Stimulated activated naive CD8-positive, alpha-beta T cell treated with anti-CD3 and anti-CD28 coated beads, Interleukin-15, amount 100 ng/mL, for 72 hours (primary cell): Measurements from ENCODE around the gene CD80.
"Not testable (repeated sequence)": the region's sequence is repeated elsewhere in the genome, so short reads cannot be mapped to it uniquely, and the experiment has no call there.

ENCODE experiments used
- ATAC-seq: fragments of 150-1000 bp; cut with Tn5 transposase; 2 replicates; pipeline ENCODE4 v1.10.0; 2021; ENCODE audit warnings: mild to moderate bottlenecking, moderate library complexity
- DNase-seq, 2 donors: peaks; one replicate each; pipeline ENCODE4 v3.0.0; 2021 to 2022
- H3K27ac Mint-ChIP-seq, 2 donors: one replicate each; pipeline ENCODE4 v1.8.0; 2022; ENCODE audit warnings: mild to moderate bottlenecking in 2 of 2, mixed read lengths in 2 of 2, moderate library complexity in 2 of 2
- H3K27me3 Mint-ChIP-seq: one replicate; pipeline ENCODE4 v1.8.0; 2022; ENCODE audit warnings: mixed read lengths
- H3K4me1 Mint-ChIP-seq: one replicate; pipeline ENCODE4 v1.8.0; 2022; ENCODE audit warnings: mild to moderate bottlenecking, mixed read lengths
- H3K4me3 Mint-ChIP-seq, 2 donors: one replicate each; pipeline ENCODE4 v1.8.0; 2022; ENCODE audit warnings: mild to moderate bottlenecking in 2 of 2, mixed read lengths in 2 of 2, moderate library complexity in 1 of 2
- H3K9me3 Mint-ChIP-seq, 2 donors: one replicate each; pipeline ENCODE4 v1.8.0; 2022; ENCODE audit warnings: mixed read lengths in 2 of 2

Gene CD80

GRCh38 chr3:119559441-119559963 is at the start of gene CD80:
Gene CD80, minus strand, starts transcription at chr3:119559614. Its CDS starts 1,886 bp downstream, at chr3:119557728.
- H3K4me3 Mint-ChIP-seq = peak within 1 kb of the TSS; percentile 58 to 74
- DNase-seq (peak; percentile 65 to 73), ATAC-seq (peak; percentile 81)
- H3K27ac Mint-ChIP-seq = peak within 1 kb of the TSS; percentile 43 to 55
- H3K4me1 Mint-ChIP-seq = peaks cover 70% of the 10 kb centered on the region
- peaks cover 17% of the 10 kb centered on the region for H3K27me3 Mint-ChIP-seq
- H3K9me3 Mint-ChIP-seq = no peaks in the 10 kb centered on the region

- peaks cover 8% of the 10 kb centered on the region for H3K4me1 Mint-ChIP-seq
- no peaks in the 10 kb centered on the region for H3K9me3 Mint-ChIP-seq
- no peak for ATAC-seq
- no peak for DNase-seq
- peaks cover 61% of the 10 kb centered on the region for H3K27me3 Mint-ChIP-seq
- no peak overlapping the region for H3K4me3 Mint-ChIP-seq
- no peak overlapping the region for H3K27ac Mint-ChIP-seq
These were observed 49.1 kb upstream of the CD80 start for GRCh38 chr3:119608405-119609000.

- no peak overlapping the region for H3K4me3 Mint-ChIP-seq
- H3K27ac Mint-ChIP-seq = peak overlapping the region in 1 of 2 donors; percentile 23
- ATAC-seq (peak; percentile 81), DNase-seq (no peak)
- peaks cover 23% of the 10 kb centered on the region for H3K4me1 Mint-ChIP-seq
- H3K9me3 Mint-ChIP-seq = no peaks in the 10 kb centered on the region
- peaks cover 34% of the 10 kb centered on the region for H3K27me3 Mint-ChIP-seq
These were observed 45.5 kb upstream of the CD80 start for GRCh38 chr3:119604878-119605277.

- ATAC-seq (no peak), DNase-seq (no peak)
- Mint-ChIP-seq H3K4me1 (peaks cover 45% of the 10 kb centered on the region), H3K27ac (no peak overlapping the region), H3K27me3 (peaks cover 12% of the 10 kb centered on the region), H3K9me3 (no peaks in the 10 kb centered on the region), H3K4me3 (no peak overlapping the region)
These were observed 43.3 kb upstream of the CD80 start for GRCh38 chr3:119602676-119603075.

GRCh38 chr3:119601154-119601553 is 41.7 kb upstream of the CD80 start:
- Mint-ChIP-seq H3K9me3 (no peaks in the 10 kb centered on the region), H3K4me3 (no peak overlapping the region), H3K27me3 (no peaks in the 10 kb centered on the region), H3K4me1 (peaks cover 56% of the 10 kb centered on the region), H3K27ac (no peak overlapping the region)
- DNase-seq = no peak
- ATAC-seq = peak; percentile 16

GRCh38 chr3:119600732-119601131 is 41.3 kb upstream of the CD80 start:
- Mint-ChIP-seq H3K9me3 (no peaks in the 10 kb centered on the region), H3K4me3 (no peak overlapping the region), H3K4me1 (peaks cover 61% of the 10 kb centered on the region), H3K27me3 (no peaks in the 10 kb centered on the region), H3K27ac (no peak overlapping the region)
- ATAC-seq (peak; percentile 83), DNase-seq (peak; percentile 25 to 39)

- ATAC-seq (no peak), DNase-seq (no peak)
- Mint-ChIP-seq H3K27ac (peak overlapping the region; percentile 2 to 55), H3K4me1 (peaks cover 56% of the 10 kb centered on the region), H3K4me3 (no peak overlapping the region), H3K9me3 (no peaks in the 10 kb centered on the region), H3K27me3 (no peaks in the 10 kb centered on the region)
These were observed 40.3 kb upstream of the CD80 start for GRCh38 chr3:119599558-119600174.

GRCh38 chr3:119598410-119599098 is 39.1 kb upstream of the CD80 start:
- Mint-ChIP-seq H3K27ac (peak overlapping the region in 1 of 2 donors; percentile 57), H3K27me3 (no peaks in the 10 kb centered on the region), H3K4me3 (peak overlapping the region in 1 of 2 donors; percentile 1), H3K4me1 (peaks cover 56% of the 10 kb centered on the region), H3K9me3 (no peaks in the 10 kb centered on the region)
- ATAC-seq (peak; percentile 75), DNase-seq (no peak)

GRCh38 chr3:119597548-119598288 is 38.3 kb upstream of the CD80 start, which contains the start of gene PLA1A:
Gene PLA1A, plus strand, starts transcription at chr3:119597885. Its CDS starts 29 bp downstream, at chr3:119597914.
- H3K4me1 Mint-ChIP-seq = peaks cover 56% of the 10 kb centered on the region
- ATAC-seq = no peak
- H3K9me3 Mint-ChIP-seq = no peaks in the 10 kb centered on the region
- peak within 1 kb of the TSS in 1 of 2 donors; percentile 1 for H3K4me3 Mint-ChIP-seq
- H3K27me3 Mint-ChIP-seq = no peaks in the 10 kb centered on the region
- DNase-seq = no peak
- peak within 1 kb of the TSS in 1 of 2 donors; percentile 23 for H3K27ac Mint-ChIP-seq

- DNase-seq = no peak
- no peaks in the 10 kb centered on the region for H3K27me3 Mint-ChIP-seq
- H3K4me1 Mint-ChIP-seq = peaks cover 54% of the 10 kb centered on the region
- H3K27ac Mint-ChIP-seq = no peak overlapping the region
- no peak overlapping the region for H3K4me3 Mint-ChIP-seq
- no peaks in the 10 kb centered on the region for H3K9me3 Mint-ChIP-seq
- no peak for ATAC-seq
These were observed 37.0 kb upstream of the CD80 start for GRCh38 chr3:119596398-119596797.

GRCh38 chr3:119595639-119596334 is 36.4 kb upstream of the CD80 start:
- Mint-ChIP-seq H3K27ac (no peak overlapping the region), H3K4me3 (no peak overlapping the region), H3K9me3 (peaks cover 0 to 3% of the 10 kb centered on the region in 2 donors), H3K27me3 (peaks cover under 1% of the 10 kb centered on the region), H3K4me1 (peaks cover 48% of the 10 kb centered on the region)
- ATAC-seq (no peak), DNase-seq (no peak)

- Mint-ChIP-seq H3K9me3 (peaks cover 0 to 11% of the 10 kb centered on the region in 2 donors), H3K4me1 (peaks cover 41% of the 10 kb centered on the region)
- not testable (repeated sequence) for H3K27ac Mint-ChIP-seq, ATAC-seq, H3K4me3 Mint-ChIP-seq, DNase-seq, H3K27me3 Mint-ChIP-seq
These were observed 35.5 kb upstream of the CD80 start for GRCh38 chr3:119594929-119595328.

GRCh38 chr3:119594066-119594465 is 34.7 kb upstream of the CD80 start:
- DNase-seq (no peak), ATAC-seq (no peak)
- Mint-ChIP-seq H3K4me3 (no peak overlapping the region), H3K27me3 (peaks cover 16% of the 10 kb centered on the region), H3K27ac (peak overlapping the region in 1 of 2 donors; percentile 54), H3K9me3 (peaks cover 0 to 13% of the 10 kb centered on the region in 2 donors), H3K4me1 (peaks cover 40% of the 10 kb centered on the region)

GRCh38 chr3:119592861-119593260 is 33.4 kb upstream of the CD80 start:
- no peak for DNase-seq
- Mint-ChIP-seq H3K4me3 (no peak overlapping the region), H3K27me3 (peaks cover 16% of the 10 kb centered on the region), H3K9me3 (peaks cover 0 to 13% of the 10 kb centered on the region in 2 donors), H3K4me1 (peaks cover 40% of the 10 kb centered on the region), H3K27ac (no peak overlapping the region)
- ATAC-seq = no peak

- Mint-ChIP-seq H3K27me3 (peaks cover 16% of the 10 kb centered on the region), H3K27ac (no peak overlapping the region), H3K4me3 (no peak overlapping the region), H3K4me1 (peaks cover 41% of the 10 kb centered on the region), H3K9me3 (peaks cover 0 to 13% of the 10 kb centered on the region in 2 donors)
- ATAC-seq = no peak
- no peak for DNase-seq
These were observed 31.3 kb upstream of the CD80 start for GRCh38 chr3:119590706-119591105.
